ENCODE measurements around the gene AP2A2.

GRCh38 chr11:1018091-1018490 lies 92.4 kb downstream of the AP2A2 start:
- TF ChIP-seq CTCF (IDR thresholded peaks at IDR 0.05) (no peak), POLR2A (IDR thresholded peaks at IDR 0.05) (no peak)

Data from lower leg skin (tissue), 3 donors.